UCSD-AML1 (cell line): ENCODE measurements around the gene MYBPC2.
A peak's percentile ranks its signal among the peaks of the same experiment; 100 is the strongest.

ENCODE experiments used
- DNase-seq: peaks from one replicate; lab custom pipeline; 2025; ENCODE audit not compliant: unreplicated experiment; lab: John Stamatoyannopoulos, UW

MYBPC2 gene

GRCh38 chr19:50496189-50497021 lies 63.7 kb downstream of the MYBPC2 start:
- DNase-seq = no peak

- no peak for DNase-seq
Measured at GRCh38 chr19:50497022-50497405, 64.3 kb downstream of the MYBPC2 start.

GRCh38 chr19:50498219-50499056 lies 65.7 kb downstream of the MYBPC2 start:
- no peak for DNase-seq

GRCh38 chr19:50500060-50500752 lies 67.5 kb downstream of the MYBPC2 start:
- DNase-seq = no peak

GRCh38 chr19:50500753-50501151 lies 68.1 kb downstream of the MYBPC2 start:
- no peak for DNase-seq

GRCh38 chr19:50501186-50501567 lies 68.5 kb downstream of the MYBPC2 start:
- DNase-seq = no peak

DNA sequence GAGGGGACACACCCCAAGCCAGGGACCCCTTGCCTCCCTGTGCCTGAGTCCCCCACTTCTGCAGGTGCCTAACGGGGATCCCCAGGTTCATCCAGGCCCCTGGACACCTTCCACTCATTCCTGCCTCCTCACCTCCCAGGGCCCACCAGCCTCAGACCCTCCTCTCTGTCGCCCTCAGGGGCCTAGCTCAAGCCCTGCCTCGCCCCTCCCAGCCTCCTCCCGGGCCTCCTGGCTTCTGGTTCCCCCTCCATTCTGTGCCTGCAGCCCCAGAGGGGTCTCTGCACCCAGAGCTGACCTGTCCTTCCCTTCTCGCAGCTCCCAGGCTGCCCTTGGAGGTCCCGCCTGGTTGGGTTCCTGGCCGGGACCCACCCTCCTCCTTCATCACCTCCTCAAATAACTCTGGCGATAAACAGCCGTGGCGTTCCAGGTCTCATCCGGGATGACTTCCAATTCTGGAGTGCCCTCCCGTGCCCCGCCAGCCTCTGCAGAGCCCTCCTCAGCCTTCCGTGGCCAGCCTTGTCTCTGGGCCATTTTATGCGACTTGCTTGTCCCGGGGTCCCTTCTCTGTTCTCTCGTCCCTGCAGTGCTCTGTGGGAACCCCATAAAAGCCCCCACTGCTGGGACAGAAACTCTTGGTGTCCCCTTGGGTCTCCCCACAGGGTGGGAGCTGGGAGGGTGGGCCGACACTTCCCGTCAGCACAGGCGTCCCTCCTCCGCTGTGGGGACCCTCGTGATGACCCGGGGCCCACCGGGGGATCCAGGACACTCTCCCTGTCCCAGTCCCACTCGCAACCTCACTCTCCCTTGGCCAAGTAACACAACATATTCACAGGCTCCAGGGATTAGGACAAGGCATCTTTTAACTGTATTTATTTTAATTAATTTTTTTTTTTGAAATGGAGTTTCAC lies 69.1 kb downstream of the MYBPC2 start:
- no peak for DNase-seq

- no peak for DNase-seq
Measured at GRCh38 chr19:50505856-50506611, 73.3 kb downstream of the MYBPC2 start.

GRCh38 chr19:50506700-50507099 lies 74.0 kb downstream of the MYBPC2 start:
- DNase-seq = no peak

DNA sequence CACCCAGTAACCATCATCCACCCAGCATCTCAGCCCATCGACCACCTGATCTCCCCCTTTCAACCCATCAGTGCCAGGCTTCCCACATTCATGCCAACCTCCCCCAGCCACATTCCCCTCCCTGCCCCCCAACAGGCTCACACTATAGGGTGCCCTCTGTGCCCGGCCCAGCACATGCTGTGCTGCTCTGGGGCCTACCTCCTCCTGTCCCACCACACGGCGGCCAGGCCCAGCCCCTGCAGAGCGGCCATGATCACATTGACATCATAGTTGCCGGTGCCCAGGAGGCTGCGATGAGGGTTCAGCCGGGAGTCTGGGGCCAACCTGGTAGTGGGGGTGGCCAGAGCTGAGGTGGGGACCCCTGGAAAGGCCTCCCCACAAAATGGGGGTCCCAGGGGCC lies 74.7 kb downstream of the MYBPC2 start:
- no peak for DNase-seq

- no peak for DNase-seq
Measured at GRCh38 chr19:50508843-50509190, 76.1 kb downstream of the MYBPC2 start.

- DNase-seq = no peak
Measured at GRCh38 chr19:50509366-50509765, 76.7 kb downstream of the MYBPC2 start.

GRCh38 chr19:50510121-50510670 lies 77.5 kb downstream of the MYBPC2 start:
- no peak for DNase-seq

DNA sequence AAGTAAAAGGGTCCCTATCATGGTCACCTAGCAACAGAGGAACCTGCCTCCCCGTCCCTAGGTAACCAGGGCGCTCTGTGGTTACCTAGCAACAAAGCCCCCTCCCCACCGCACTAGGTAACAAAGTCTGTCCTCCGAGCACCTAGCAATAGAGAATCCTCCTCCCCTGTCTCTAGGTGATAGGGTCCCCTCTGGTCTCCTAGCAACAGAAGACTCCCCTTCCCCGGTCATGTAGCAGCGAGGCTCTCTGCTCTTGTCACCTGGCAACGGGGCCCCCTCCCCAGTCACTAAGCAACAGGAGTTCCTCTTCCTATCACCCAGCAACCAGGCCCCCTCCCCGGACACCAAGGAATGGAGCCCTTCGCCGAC lies 78.0 kb downstream of the MYBPC2 start:
- DNase-seq = no peak

DNA sequence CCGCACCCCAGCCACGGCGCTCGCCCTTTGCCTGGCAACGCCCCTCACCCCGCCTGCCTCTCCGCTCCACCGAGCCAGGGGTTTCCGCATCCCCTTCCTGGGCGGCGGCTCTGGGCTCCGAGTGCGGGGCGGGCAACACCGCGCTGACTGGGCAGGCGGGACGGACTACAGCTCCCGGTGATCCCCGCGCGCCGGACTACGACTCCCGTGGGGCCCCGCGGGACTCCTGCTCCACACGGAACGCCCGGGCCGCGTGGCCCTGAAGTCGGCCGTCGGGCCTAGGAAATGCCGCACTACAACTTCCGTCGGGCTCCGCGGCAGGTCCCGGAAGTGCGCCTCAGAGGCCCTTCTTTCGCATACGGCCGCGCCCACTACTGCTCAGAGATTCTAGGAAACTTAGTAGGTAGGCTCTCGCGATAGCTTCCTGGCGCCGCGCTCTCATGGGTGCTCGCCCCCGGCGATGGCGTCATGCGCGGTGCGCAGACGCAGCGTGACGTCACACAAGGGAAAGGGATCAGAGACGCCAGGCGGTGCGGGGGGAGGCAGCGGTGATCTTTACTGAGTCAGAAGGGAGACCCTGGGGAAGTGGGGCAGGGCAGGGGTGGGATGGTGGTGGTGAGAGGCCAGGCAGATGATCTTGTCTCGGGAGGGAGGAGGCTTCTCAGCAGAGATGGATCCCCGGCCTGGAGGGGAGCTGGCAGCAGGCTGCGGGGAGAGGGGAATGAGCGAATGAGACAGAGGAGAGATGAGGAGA lies 78.6 kb downstream of the MYBPC2 start, which contains the start of gene JOSD2:
TSS of gene JOSD2 (minus strand) at position 123 of the 754 bp plus-strand sequence. CDS start 760 bp downstream, outside the sequence.
- peak; percentile 99 for DNase-seq

GRCh38 chr19:50512112-50512998 lies 79.7 kb downstream of the MYBPC2 start:
- DNase-seq = no peak

- DNase-seq = no peak
Measured at GRCh38 chr19:50512999-50513745, 80.5 kb downstream of the MYBPC2 start.
